AG04449 (cell line): ENCODE results near the gene LIMD2.

Experiments used
- CTCF ChIA-PET: fragments of 350-600 bp; formaldehyde crosslinking; extraction: SDS; loops from one replicate; lab custom pipeline; 2021; ENCODE audit warnings: antibody characterized with exemption; lab: Yijun Ruan, JAX
- POLR2A ChIA-PET: fragments of 400-600, 350-600 bp; formaldehyde crosslinking; extraction: SDS; loops from one replicate; lab custom pipeline; 2020; ENCODE audit warnings: antibody characterized with exemption, inconsistent platforms; lab: Yijun Ruan, JAX
- DNase-seq: peaks from one replicate; pipeline ENCODE4 v3.0.0-alpha.2; 2010; ENCODE audit warnings: low read depth, low spot score
- H3K4me3 ChIP-seq: 2 replicates; pipeline ENCODE4 v1.5.1; 2011; ENCODE audit warnings: low read depth, mild to moderate bottlenecking, control low read depth, low read length
- CTCF ChIP-seq: IDR thresholded peaks from one replicate; pipeline ENCODE4 v1.5.1; 2011; ENCODE audit warnings: mild to moderate bottlenecking, moderate library complexity, low read length, control low read depth, inconsistent platforms; ENCODE audit not compliant: insufficient read depth; ENCODE audit errors: missing control alignments

The LIMD2 gene

GRCh38 chr17:63652106-63652505 lies 47.8 kb downstream of the LIMD2 start:
- POLR2A ChIA-PET: no interaction called here
- DNase-seq: no peak
- H3K4me3 ChIP-seq: no peak overlapping the region
- TF ChIP-seq CTCF: no peak
- CTCF ChIA-PET: no interaction called here

- ChIA-PET CTCF (no interaction called here), POLR2A (interaction anchor here (1.0 kb wide), 1 partner anchor 28 kb away, joined by 3 read pairs; the partner anchor contains the start of gene MAP3K3)
- DNase-seq: no peak
- no peak for TF ChIP-seq CTCF
- no peak overlapping the region for H3K4me3 ChIP-seq
Measured at GRCh38 chr17:63649813-63650212, 50.1 kb downstream of the LIMD2 start.

GRCh38 chr17:63647936-63648335 lies 52.0 kb downstream of the LIMD2 start:
- no peak overlapping the region for H3K4me3 ChIP-seq
- no peak for TF ChIP-seq CTCF
- ChIA-PET POLR2A (no interaction called here), CTCF (interaction anchor here (0.9 to 1.0 kb wide), 2 partner anchors 28 to 48 kb away, joined by 3 read pairs; no protein-coding TSS in a partner anchor)
- DNase-seq: no peak

- CTCF ChIA-PET: interaction anchor here (0.9 to 1.0 kb wide), 2 partner anchors 29 to 49 kb away, joined by 3 read pairs; no protein-coding TSS in a partner anchor
- no peak overlapping the region for H3K4me3 ChIP-seq
- no peak for TF ChIP-seq CTCF
- POLR2A ChIA-PET: no interaction called here
- peak; percentile 23 for DNase-seq
Measured at GRCh38 chr17:63647065-63647725, 52.7 kb downstream of the LIMD2 start.

GRCh38 chr17:63646488-63646806 lies 53.5 kb downstream of the LIMD2 start:
- CTCF ChIA-PET: no interaction called here
- TF ChIP-seq CTCF: no peak
- POLR2A ChIA-PET: interaction anchor here (1.3 kb wide), 1 partner anchor 17 kb away, joined by 4 read pairs; no protein-coding TSS in a partner anchor
- DNase-seq: no peak
- no peak overlapping the region for H3K4me3 ChIP-seq
